GM19023 (cell line): ENCODE results near the gene GALNT10.
"Not testable (repeated sequence)": the region's sequence is repeated elsewhere in the genome, so short reads cannot be mapped to it uniquely, and the experiment has no call there.

Experiments
- ATAC-seq: cut with Tn5 transposase; IDR thresholded peaks from one replicate; pipeline ENCODE4 v1.9.1; 2021; ENCODE audit warnings: mild to moderate bottlenecking, moderate library complexity; ENCODE audit not compliant: unreplicated experiment

GALNT10 gene

GRCh38 chr5:154190595-154191304, at the start of gene GALNT10:
Gene GALNT10 (plus strand): TSS chr5:154190733. CDS start chr5:154190867, 134 bp downstream.
- peak; percentile 72 for ATAC-seq

- no peak for ATAC-seq
These were observed 48.8 kb upstream of the GALNT10 start for GRCh38 chr5:154141745-154142221.

GRCh38 chr5:154143211-154143641, 47.3 kb upstream of the GALNT10 start:
- no peak for ATAC-seq

- no peak for ATAC-seq
These were observed 45.3 kb upstream of the GALNT10 start for GRCh38 chr5:154145268-154145667.

GRCh38 chr5:154146409-154146808, 44.1 kb upstream of the GALNT10 start:
- ATAC-seq = no peak

- ATAC-seq = no peak
These were observed 42.9 kb upstream of the GALNT10 start for GRCh38 chr5:154147666-154148065.

- not testable (repeated sequence) for ATAC-seq
These were observed 40.1 kb upstream of the GALNT10 start for GRCh38 chr5:154150471-154150870.

- no peak for ATAC-seq
These were observed 32.8 kb upstream of the GALNT10 start for GRCh38 chr5:154157483-154158378.

- no peak for ATAC-seq
These were observed 32.2 kb upstream of the GALNT10 start for GRCh38 chr5:154158379-154158737.

GRCh38 chr5:154159343-154159742, 31.2 kb upstream of the GALNT10 start:
- ATAC-seq = no peak

- no peak for ATAC-seq
These were observed 27.9 kb upstream of the GALNT10 start for GRCh38 chr5:154162539-154163151.

GRCh38 chr5:154163327-154164248, 26.9 kb upstream of the GALNT10 start:
- ATAC-seq = no peak

- ATAC-seq = no peak
These were observed 26.3 kb upstream of the GALNT10 start for GRCh38 chr5:154164249-154164581.

GRCh38 chr5:154165886-154166285, 24.6 kb upstream of the GALNT10 start:
- ATAC-seq = no peak

- ATAC-seq = no peak
These were observed 23.4 kb upstream of the GALNT10 start for GRCh38 chr5:154166901-154167791.

GRCh38 chr5:154168395-154168794, 22.1 kb upstream of the GALNT10 start:
- no peak for ATAC-seq

GRCh38 chr5:154172785-154173184, 17.7 kb upstream of the GALNT10 start:
- no peak for ATAC-seq

- no peak for ATAC-seq
These were observed 16.4 kb upstream of the GALNT10 start for GRCh38 chr5:154174091-154174490.

- ATAC-seq = no peak
These were observed 14.4 kb upstream of the GALNT10 start for GRCh38 chr5:154176181-154176580.
